Stimulated activated CD4-positive, alpha-beta T cell treated with anti-CD3 and anti-CD28 coated beads, TNF-alpha, amount 100 ng/mL, for 24 hours (primary cell): ENCODE results near the gene CARMIL3.

ENCODE experiments used
- DNase-seq, 3 experiments: peaks; one replicate each; pipeline ENCODE4 v3.0.0-alpha.2; 2020; ENCODE audit warnings: low read depth in 3 of 3

The CARMIL3 gene

GRCh38 chr14:24114532-24115421 lies 63.0 kb downstream of the CARMIL3 start, which contains the start of the genes DCAF11 and NRL:
Gene DCAF11 (plus strand): TSS chr14:24114777. CDS start chr14:24115595, 818 bp downstream.
Gene NRL (minus strand): TSS chr14:24114949. CDS start chr14:24082848, 32,101 bp downstream.
- DNase-seq, result peak; percentile 94 to 97 (median 97)

- no peak for DNase-seq
Measured at GRCh38 chr14:24115422-24116127, 63.8 kb downstream of the CARMIL3 start.

DNA sequence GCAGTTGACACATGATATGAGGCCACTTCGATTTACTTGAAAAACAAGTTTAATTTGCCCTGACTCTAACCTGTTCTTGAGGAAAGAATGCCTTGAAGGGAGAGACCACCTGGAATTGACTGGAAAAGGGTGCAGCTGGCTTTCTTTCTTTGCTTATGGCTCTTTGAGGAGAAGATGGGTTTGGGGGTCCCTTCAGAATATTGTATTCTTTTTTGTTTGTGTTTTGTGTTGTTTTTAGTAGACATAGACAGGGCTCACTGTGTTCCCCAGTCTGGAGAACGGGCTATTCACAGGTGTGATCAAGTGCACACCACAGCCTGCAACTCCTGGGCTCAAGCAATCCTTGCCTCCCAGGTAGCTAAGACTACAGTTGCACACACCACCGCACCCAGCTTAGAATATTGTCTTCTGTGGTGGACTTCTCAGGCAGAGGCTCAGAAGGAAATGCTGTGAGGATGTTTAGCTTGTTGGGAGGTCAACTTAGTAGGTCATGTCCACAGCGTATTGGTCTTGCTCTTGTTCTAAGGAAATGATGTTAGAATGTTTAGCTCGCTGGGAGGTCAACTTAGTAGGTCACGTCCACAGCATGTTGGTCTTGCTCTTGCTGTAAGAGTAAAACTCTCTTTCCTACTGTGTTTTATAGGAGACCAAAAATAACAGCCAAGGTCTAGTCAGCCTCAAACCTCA lies 64.5 kb downstream of the CARMIL3 start:
- DNase-seq, result no peak

- DNase-seq, result no peak
Measured at GRCh38 chr14:24117179-24117578, 65.4 kb downstream of the CARMIL3 start.
